Neural progenitor cell (in vitro differentiated cells): Measurements from ENCODE around the gene KLLN.
"Not testable (repeated sequence)": the region's sequence is repeated elsewhere in the genome, so short reads cannot be mapped to it uniquely, and the experiment has no call there.

ENCODE experiments used
- EZH2 ChIP-seq: fragments of 200-600 bp; sonication (generic); IDR thresholded peaks from 2 replicates; pipeline ENCODE4 v1.6.1; 2017; ENCODE audit warnings: antibody characterized with exemption, mild to moderate bottlenecking, moderate library complexity
- TF ChIP-seq, protein P1 (sequence below): fragments of 200-600 bp; sonication (generic); IDR thresholded peaks from 2 replicates; pipeline ENCODE4 v1.5.1; 2017; ENCODE audit warnings: antibody characterized with exemption, mild to moderate bottlenecking

DNA sequence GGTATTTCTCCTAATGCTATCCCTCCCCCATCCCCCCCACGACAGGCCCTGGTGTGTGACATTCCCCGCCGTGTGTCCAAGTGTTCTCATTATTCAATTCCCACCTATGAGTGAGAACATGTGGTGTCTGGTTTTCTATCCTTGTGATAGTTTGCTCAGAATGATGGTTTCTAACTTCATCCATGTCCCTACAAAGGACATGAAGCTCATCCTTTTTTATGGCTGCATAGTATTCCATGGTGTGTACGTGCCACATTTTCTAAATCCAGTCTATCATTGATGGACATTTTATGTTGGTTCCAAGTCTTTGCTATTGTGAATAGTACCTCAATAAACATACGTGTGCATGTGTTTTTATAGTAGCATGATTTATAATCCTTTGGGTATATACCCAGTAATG lies 8.1 kb downstream of the KLLN start:
- TF ChIP-seq, protein P1, sequence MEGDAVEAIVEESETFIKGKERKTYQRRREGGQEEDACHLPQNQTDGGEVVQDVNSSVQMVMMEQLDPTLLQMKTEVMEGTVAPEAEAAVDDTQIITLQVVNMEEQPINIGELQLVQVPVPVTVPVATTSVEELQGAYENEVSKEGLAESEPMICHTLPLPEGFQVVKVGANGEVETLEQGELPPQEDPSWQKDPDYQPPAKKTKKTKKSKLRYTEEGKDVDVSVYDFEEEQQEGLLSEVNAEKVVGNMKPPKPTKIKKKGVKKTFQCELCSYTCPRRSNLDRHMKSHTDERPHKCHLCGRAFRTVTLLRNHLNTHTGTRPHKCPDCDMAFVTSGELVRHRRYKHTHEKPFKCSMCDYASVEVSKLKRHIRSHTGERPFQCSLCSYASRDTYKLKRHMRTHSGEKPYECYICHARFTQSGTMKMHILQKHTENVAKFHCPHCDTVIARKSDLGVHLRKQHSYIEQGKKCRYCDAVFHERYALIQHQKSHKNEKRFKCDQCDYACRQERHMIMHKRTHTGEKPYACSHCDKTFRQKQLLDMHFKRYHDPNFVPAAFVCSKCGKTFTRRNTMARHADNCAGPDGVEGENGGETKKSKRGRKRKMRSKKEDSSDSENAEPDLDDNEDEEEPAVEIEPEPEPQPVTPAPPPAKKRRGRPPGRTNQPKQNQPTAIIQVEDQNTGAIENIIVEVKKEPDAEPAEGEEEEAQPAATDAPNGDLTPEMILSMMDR, result not testable (repeated sequence)
- not testable (repeated sequence) for TF ChIP-seq EZH2
